IMR-90 (cell line): ENCODE measurements around the gene HNRNPA3. TPM values are rescaled to one million over a fixed set of nuclear protein-coding genes. Genes with fewer than 3 reads are reported as not detected.

Experiments used
- ATAC-seq: fragments of 200-7000 bp; cut with Tn5 transposase; 2 replicates; pipeline ENCODE4 v1.9.1; 2020; ENCODE audit warnings: low read depth, mild to moderate bottlenecking, moderate library complexity
- BruUV-seq: library from RNA; stranded (reverse); fragments of 400-500 nt; replicated peaks from 2 replicates; lab custom pipeline; 2021; lab: Mats Ljungman, UMichigan
- CTCF ChIA-PET: fragments of 300-600 bp; formaldehyde crosslinking; extraction: SDS; loops from one replicate; lab custom pipeline; 2021; ENCODE audit warnings: antibody characterized with exemption; lab: Yijun Ruan, JAX
- POLR2A ChIA-PET: fragments of 300-600 bp; sonication (Branson Sonifier 250); formaldehyde crosslinking; loops from one replicate; lab custom pipeline; 2022; ENCODE audit warnings: antibody characterized with exemption; ENCODE audit not compliant: unreplicated experiment; lab: Charles Lee
- DNase-seq: peaks from one replicate; pipeline ENCODE4 v3.0.0; 2013
- H2AFZ ChIP-seq: replicated peaks from 2 replicates; pipeline ENCODE3; 2013; ENCODE audit warnings: low read length, mild to moderate bottlenecking; ENCODE audit not compliant: poor library complexity
- H2AK5ac ChIP-seq: 2 replicates; pipeline ENCODE4 v1.6.1; 2013; ENCODE audit warnings: low read depth, low read length, inconsistent platforms
- H2AK9ac ChIP-seq: replicated peaks from 2 replicates; pipeline ENCODE3; 2013; ENCODE audit warnings: mild to moderate bottlenecking, low read depth, low read length, moderate library complexity; ENCODE audit not compliant: poor library complexity
- H2BK120ac ChIP-seq: 2 replicates; pipeline ENCODE4 v1.6.1; 2013; ENCODE audit warnings: low read depth, low read length, inconsistent platforms
- H2BK15ac ChIP-seq: 3 replicates; pipeline ENCODE4 v1.6.1; 2013; ENCODE audit warnings: low read depth, low read length, inconsistent platforms
- H2BK20ac ChIP-seq: 2 replicates; pipeline ENCODE4 v1.6.1; 2013; ENCODE audit warnings: low read depth, mild to moderate bottlenecking, inconsistent platforms, low read length, moderate library complexity
- H2BK5ac ChIP-seq: 2 replicates; pipeline ENCODE4 v1.6.1; 2013; ENCODE audit warnings: mild to moderate bottlenecking, low read depth, low read length, inconsistent platforms; ENCODE audit not compliant: poor library complexity, severe bottlenecking
- H3K14ac ChIP-seq: replicated peaks from 2 replicates; pipeline ENCODE4 v1.6.1; 2013; ENCODE audit warnings: low read depth, low read length, inconsistent platforms
- H3K18ac ChIP-seq: 2 replicates; pipeline ENCODE4 v1.6.1; 2013; ENCODE audit warnings: low read depth, low read length, control low read depth
- H3K23ac ChIP-seq: 2 replicates; pipeline ENCODE4 v1.6.1; 2013; ENCODE audit warnings: low read depth, low read length, inconsistent platforms
- H3K27ac ChIP-seq: 2 replicates; pipeline ENCODE4 v1.5.1; 2013; ENCODE audit warnings: mild to moderate bottlenecking, control low read depth, low read length; ENCODE audit not compliant: insufficient read depth
- H3K27me3 ChIP-seq: 2 replicates; pipeline ENCODE4 v1.6.1; 2013; ENCODE audit warnings: low read length; ENCODE audit not compliant: control insufficient read depth, insufficient read depth
- H3K36me3 ChIP-seq: 2 replicates; pipeline ENCODE4 v1.6.1; 2013; ENCODE audit warnings: low read length, mixed read lengths; ENCODE audit not compliant: control insufficient read depth, insufficient read depth
- H3K4ac ChIP-seq: 2 replicates; pipeline ENCODE4 v1.6.1; 2013; ENCODE audit warnings: low read depth, low read length, inconsistent platforms
- H3K4me1 ChIP-seq: 2 replicates; pipeline ENCODE4 v1.6.1; 2013; ENCODE audit warnings: low read length, mixed read lengths; ENCODE audit not compliant: control insufficient read depth, insufficient read depth
- H3K4me2 ChIP-seq: 2 replicates; pipeline ENCODE4 v1.6.1; 2013; ENCODE audit warnings: low read depth, mild to moderate bottlenecking, control low read depth, low read length, moderate library complexity
- H3K4me3 ChIP-seq: 2 replicates; pipeline ENCODE4 v1.5.1; 2013; ENCODE audit warnings: low read depth, mild to moderate bottlenecking, control low read depth, low read length, moderate library complexity; ENCODE audit not compliant: insufficient read depth
- H3K56ac ChIP-seq: 2 replicates; pipeline ENCODE4 v1.6.1; 2013; ENCODE audit warnings: low read length, inconsistent platforms; ENCODE audit not compliant: insufficient read depth; ENCODE audit errors: extremely low read depth
- H3K79me1 ChIP-seq, 2 experiments: 2 replicates each; pipeline ENCODE4 v1.6.1; 2013; ENCODE audit warnings: low read length in 2 of 2, inconsistent platforms in 1 of 2, low read depth in 1 of 2
- H3K9ac ChIP-seq: 2 replicates; pipeline ENCODE4 v1.6.1; 2013; ENCODE audit warnings: low read depth, low read length, control low read depth
- H3K9me1 ChIP-seq: 2 replicates; pipeline ENCODE4 v1.6.1; 2013; ENCODE audit warnings: low read length, inconsistent platforms; ENCODE audit not compliant: insufficient read depth
- H3K9me3 ChIP-seq: 2 replicates; pipeline ENCODE4 v1.6.1; 2013; ENCODE audit warnings: low read length; ENCODE audit not compliant: control insufficient read depth, insufficient read depth
- H4K20me1 ChIP-seq: 2 replicates; pipeline ENCODE4 v1.6.1; 2013; ENCODE audit warnings: low read length, inconsistent platforms; ENCODE audit not compliant: insufficient read depth
- H4K5ac ChIP-seq: 2 replicates; pipeline ENCODE4 v1.6.1; 2013; ENCODE audit warnings: mild to moderate bottlenecking, low read depth, low read length, control low read depth
- H4K8ac ChIP-seq, 2 experiments: 2 replicates each; pipeline ENCODE4 v1.6.1; 2013; ENCODE audit warnings: low read depth in 2 of 2, low read length in 2 of 2, control low read depth in 1 of 2, inconsistent platforms in 1 of 2
- H4K91ac ChIP-seq: 2 replicates; pipeline ENCODE4 v1.6.1; 2013; ENCODE audit warnings: low read depth, low read length, inconsistent platforms; ENCODE audit not compliant: insufficient read depth
- BHLHE40 ChIP-seq: fragments of 150-350 bp; IDR thresholded peaks from 2 replicates; pipeline ENCODE4 v1.6.1; 2016; ENCODE audit warnings: mild to moderate bottlenecking, low read depth, low read length
- MXI1 ChIP-seq: IDR thresholded peaks from 2 replicates; pipeline ENCODE4 v1.6.1; 2012; ENCODE audit warnings: low read depth, mild to moderate bottlenecking, low read length, moderate library complexity, borderline replicate concordance
- RAD21 ChIP-seq: IDR thresholded peaks from 2 replicates; pipeline ENCODE4 v1.6.1; 2012; ENCODE audit warnings: low read length, improper control_type of control experiment
- WGBS, 2 experiments: methylation state at CpG; one replicate each; pipeline versions ENCODE4 v1.1.5 to v1.1.7; 2013; ENCODE audit warnings: missing lambda C conversion rate in 2 of 2; ENCODE audit not compliant: insufficient read length in 1 of 2; ENCODE audit errors: extremely low coverage in 2 of 2; 5-methylcytosine and 5-hydroxymethylcytosine counted together
- dilution Hi-C: fragments of 300-500 bp; cut with HindIII; formaldehyde crosslinking; loops from one replicate; pipeline ENCODE4 v1.14.3; 2018; ENCODE audit warnings: low sequenced_read_pairs; ENCODE audit not compliant: unreplicated experiment
- in situ Hi-C: fragments of 300-500 bp; cut with MboI; formaldehyde crosslinking; loops from 3 replicates; pipeline ENCODE4 v1.14.3; 2019; ENCODE audit warnings: low sequenced_read_pairs, inconsistent platforms, mixed read lengths
- intact Hi-C: fragments of 100-400 bp; cut with micrococcal nuclease; formaldehyde crosslinking; loops from 2 replicates; pipeline ENCODE4 v1.10.0; 2022
- polyA plus RNA-seq, 3 experiments: library from polyadenylated mRNA; depleted of rRNA; stranded (reverse); fragments of >200 nt; gene quantifications; 2 replicates each; pipeline ENCODE4 v1.2.3, GENCODE V29; 2012; ENCODE audit warnings: low replicate concordance in 1 of 3
- total RNA-seq: library from RNA; depleted of rRNA; stranded (reverse); fragments of >200 nt; gene quantifications from 2 replicates; pipeline ENCODE4 v1.2.3, GENCODE V29; 2012
- TF ChIP-seq, protein P1 (sequence below): fragments of 150-350 bp; IDR thresholded peaks from 2 replicates; pipeline ENCODE4 v1.6.1; 2016; ENCODE audit warnings: low read depth, mild to moderate bottlenecking, low read length, moderate library complexity, borderline replicate concordance
- TF ChIP-seq, protein P2 (sequence below): fragments of 150-350 bp; IDR thresholded peaks from 2 replicates; pipeline ENCODE4 v1.6.1; 2017; ENCODE audit warnings: mild to moderate bottlenecking, antibody characterized with exemption, low read length, low read depth

HNRNPA3 gene
- total and polyA plus RNA-seq, 2 of the 4 experiments (the other 2 are of a cell fraction): 18.6 to 111 TPM

DNA sequence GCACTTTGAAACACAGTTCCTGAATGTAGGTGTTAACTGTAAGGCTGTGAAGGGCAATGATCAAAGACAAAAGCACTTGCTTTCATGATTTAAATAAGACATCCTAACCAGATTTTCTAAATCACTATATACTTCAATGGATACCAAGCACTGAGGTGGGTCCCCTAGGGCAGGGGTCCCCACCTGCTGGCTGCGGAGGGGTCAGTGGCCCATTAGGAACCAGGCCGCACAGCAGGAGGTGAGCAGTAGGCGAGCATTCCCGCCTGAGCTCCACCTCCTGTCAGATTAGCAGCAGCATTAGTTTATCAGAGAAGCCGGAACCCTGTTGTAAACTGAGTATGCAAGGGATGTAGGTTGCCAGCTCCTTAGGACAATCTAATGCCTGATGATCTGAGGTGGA is 44.9 kb downstream of the HNRNPA3 start:
- H3K18ac ChIP-seq: no peak overlapping the region
- H3K9ac ChIP-seq: no peak overlapping the region
- H3K4ac ChIP-seq: no peak overlapping the region
- H3K27ac ChIP-seq: no peak overlapping the region
- ChIA-PET POLR2A (no interaction called here), CTCF (no interaction called here)
- peaks cover 17% of the 10 kb centered on the region for H3K4me1 ChIP-seq
- ATAC-seq: no peak
- H3K27me3 ChIP-seq: no peaks in the 10 kb centered on the region
- no peak overlapping the region for H4K5ac ChIP-seq
- no peak overlapping the region for H2BK5ac ChIP-seq
- DNase-seq: no peak
- peaks cover 25% of the 10 kb centered on the region for H3K36me3 ChIP-seq
- TF ChIP-seq MXI1: no peak
- TF ChIP-seq RAD21: no peak
- TF ChIP-seq BHLHE40: no peak
- TF ChIP-seq, protein P1, sequence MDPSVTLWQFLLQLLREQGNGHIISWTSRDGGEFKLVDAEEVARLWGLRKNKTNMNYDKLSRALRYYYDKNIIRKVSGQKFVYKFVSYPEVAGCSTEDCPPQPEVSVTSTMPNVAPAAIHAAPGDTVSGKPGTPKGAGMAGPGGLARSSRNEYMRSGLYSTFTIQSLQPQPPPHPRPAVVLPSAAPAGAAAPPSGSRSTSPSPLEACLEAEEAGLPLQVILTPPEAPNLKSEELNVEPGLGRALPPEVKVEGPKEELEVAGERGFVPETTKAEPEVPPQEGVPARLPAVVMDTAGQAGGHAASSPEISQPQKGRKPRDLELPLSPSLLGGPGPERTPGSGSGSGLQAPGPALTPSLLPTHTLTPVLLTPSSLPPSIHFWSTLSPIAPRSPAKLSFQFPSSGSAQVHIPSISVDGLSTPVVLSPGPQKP: no peak
- TF ChIP-seq, protein P2, sequence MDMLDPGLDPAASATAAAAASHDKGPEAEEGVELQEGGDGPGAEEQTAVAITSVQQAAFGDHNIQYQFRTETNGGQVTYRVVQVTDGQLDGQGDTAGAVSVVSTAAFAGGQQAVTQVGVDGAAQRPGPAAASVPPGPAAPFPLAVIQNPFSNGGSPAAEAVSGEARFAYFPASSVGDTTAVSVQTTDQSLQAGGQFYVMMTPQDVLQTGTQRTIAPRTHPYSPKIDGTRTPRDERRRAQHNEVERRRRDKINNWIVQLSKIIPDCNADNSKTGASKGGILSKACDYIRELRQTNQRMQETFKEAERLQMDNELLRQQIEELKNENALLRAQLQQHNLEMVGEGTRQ: no peak
- H2BK20ac ChIP-seq: no peak overlapping the region
- H3K14ac ChIP-seq: no peak overlapping the region
- H3K9me3 ChIP-seq: no peaks in the 10 kb centered on the region; the same call in 1 of the 2 replicates
- H3K79me1 ChIP-seq: peaks cover 0 to 35% of the 10 kb centered on the region in 2 experiments; a peak in 2 of 4 replicates
- no peak overlapping the region for H2BK120ac ChIP-seq
- no peak overlapping the region for H2AFZ ChIP-seq
- no peak overlapping the region for H2BK15ac ChIP-seq
- no peak overlapping the region for H4K8ac ChIP-seq
- no peak overlapping the region for H2AK5ac ChIP-seq
- no peak overlapping the region for H3K23ac ChIP-seq
- peaks cover 25% of the 10 kb centered on the region for H3K9me1 ChIP-seq
- H4K20me1 ChIP-seq: peaks cover 98% of the 10 kb centered on the region
- H2AK9ac ChIP-seq: no peak overlapping the region
- no peak overlapping the region for H4K91ac ChIP-seq
- no CpG with 5 or more reads among the region's 5 CpGs for WGBS, 2 experiments
- H3K4me2 ChIP-seq: peak overlapping the region; percentile 20; the same call in 1 of the 2 replicates
- intact Hi-C loops: no loop called here
- H3K56ac ChIP-seq: no peak overlapping the region
- H3K4me3 ChIP-seq: no peak overlapping the region
- in situ Hi-C loops: no loop called here
- dilution Hi-C loops: no loop called here
- no TSS peak for BruUV-seq
